ENCODE data around the gene IFI30. TPM values are rescaled to one million over a fixed set of nuclear protein-coding genes. Genes with fewer than 3 reads are reported as not detected.

The IFI30 gene
- total and polyA plus RNA-seq, 2 experiments from 2014 or later: 27.4 to 34.4 TPM

- TF ChIP-seq, protein P1, sequence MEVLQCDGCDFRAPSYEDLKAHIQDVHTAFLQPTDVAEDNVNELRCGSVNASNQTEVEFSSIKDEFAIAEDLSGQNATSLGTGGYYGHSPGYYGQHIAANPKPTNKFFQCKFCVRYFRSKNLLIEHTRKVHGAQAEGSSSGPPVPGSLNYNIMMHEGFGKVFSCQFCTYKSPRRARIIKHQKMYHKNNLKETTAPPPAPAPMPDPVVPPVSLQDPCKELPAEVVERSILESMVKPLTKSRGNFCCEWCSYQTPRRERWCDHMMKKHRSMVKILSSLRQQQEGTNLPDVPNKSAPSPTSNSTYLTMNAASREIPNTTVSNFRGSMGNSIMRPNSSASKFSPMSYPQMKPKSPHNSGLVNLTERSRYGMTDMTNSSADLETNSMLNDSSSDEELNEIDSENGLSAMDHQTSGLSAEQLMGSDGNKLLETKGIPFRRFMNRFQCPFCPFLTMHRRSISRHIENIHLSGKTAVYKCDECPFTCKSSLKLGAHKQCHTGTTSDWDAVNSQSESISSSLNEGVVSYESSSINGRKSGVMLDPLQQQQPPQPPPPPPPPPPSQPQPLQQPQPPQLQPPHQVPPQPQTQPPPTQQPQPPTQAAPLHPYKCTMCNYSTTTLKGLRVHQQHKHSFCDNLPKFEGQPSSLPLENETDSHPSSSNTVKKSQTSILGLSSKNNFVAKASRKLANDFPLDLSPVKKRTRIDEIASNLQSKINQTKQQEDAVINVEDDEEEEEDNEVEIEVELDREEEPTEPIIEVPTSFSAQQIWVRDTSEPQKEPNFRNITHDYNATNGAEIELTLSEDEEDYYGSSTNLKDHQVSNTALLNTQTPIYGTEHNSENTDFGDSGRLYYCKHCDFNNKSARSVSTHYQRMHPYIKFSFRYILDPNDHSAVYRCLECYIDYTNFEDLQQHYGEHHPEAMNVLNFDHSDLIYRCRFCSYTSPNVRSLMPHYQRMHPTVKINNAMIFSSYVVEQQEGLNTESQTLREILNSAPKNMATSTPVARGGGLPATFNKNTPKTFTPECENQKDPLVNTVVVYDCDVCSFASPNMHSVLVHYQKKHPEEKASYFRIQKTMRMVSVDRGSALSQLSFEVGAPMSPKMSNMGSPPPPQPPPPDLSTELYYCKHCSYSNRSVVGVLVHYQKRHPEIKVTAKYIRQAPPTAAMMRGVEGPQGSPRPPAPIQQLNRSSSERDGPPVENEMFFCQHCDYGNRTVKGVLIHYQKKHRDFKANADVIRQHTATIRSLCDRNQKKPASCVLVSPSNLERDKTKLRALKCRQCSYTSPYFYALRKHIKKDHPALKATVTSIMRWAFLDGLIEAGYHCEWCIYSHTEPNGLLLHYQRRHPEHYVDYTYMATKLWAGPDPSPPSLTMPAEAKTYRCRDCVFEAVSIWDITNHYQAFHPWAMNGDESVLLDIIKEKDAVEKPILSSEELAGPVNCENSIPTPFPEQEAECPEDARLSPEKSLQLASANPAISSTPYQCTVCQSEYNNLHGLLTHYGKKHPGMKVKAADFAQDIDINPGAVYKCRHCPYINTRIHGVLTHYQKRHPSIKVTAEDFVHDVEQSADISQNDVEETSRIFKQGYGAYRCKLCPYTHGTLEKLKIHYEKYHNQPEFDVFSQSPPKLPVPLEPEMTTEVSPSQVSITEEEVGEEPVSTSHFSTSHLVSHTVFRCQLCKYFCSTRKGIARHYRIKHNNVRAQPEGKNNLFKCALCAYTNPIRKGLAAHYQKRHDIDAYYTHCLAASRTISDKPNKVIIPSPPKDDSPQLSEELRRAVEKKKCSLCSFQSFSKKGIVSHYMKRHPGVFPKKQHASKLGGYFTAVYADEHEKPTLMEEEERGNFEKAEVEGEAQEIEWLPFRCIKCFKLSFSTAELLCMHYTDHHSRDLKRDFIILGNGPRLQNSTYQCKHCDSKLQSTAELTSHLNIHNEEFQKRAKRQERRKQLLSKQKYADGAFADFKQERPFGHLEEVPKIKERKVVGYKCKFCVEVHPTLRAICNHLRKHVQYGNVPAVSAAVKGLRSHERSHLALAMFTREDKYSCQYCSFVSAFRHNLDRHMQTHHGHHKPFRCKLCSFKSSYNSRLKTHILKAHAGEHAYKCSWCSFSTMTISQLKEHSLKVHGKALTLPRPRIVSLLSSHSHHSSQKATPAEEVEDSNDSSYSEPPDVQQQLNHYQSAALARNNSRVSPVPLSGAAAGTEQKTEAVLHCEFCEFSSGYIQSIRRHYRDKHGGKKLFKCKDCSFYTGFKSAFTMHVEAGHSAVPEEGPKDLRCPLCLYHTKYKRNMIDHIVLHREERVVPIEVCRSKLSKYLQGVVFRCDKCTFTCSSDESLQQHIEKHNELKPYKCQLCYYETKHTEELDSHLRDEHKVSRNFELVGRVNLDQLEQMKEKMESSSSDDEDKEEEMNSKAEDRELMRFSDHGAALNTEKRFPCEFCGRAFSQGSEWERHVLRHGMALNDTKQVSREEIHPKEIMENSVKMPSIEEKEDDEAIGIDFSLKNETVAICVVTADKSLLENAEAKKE (CRISPR knock-in tag; IDR thresholded peaks at IDR 0.05): no peak
- no peak for TF ChIP-seq EZH2phosphoT487 (IDR thresholded peaks at IDR 0.05; ENCODE audit: unreplicated experiment)
- TF ChIP-seq REST (IDR thresholded peaks at IDR 0.05; ENCODE audit: unreplicated experiment): no peak
- TF ChIP-seq POLR2AphosphoS5 (IDR thresholded peaks at IDR 0.05; ENCODE audit: low read depth): no peak
- TF ChIP-seq CREB1 (CRISPR knock-in tag; IDR thresholded peaks at IDR 0.05; ENCODE audit: low read depth): no peak
- TF ChIP-seq NANOG (IDR thresholded peaks at IDR 0.05; ENCODE audit: borderline replicate concordance): no peak
- no peak for TF ChIP-seq JUNB (IDR thresholded peaks at IDR 0.05; ENCODE audit: unreplicated experiment)
- no peak for TF ChIP-seq EZH2 (IDR thresholded peaks at IDR 0.05; ENCODE audit: low read depth, unreplicated experiment)
- no peak for TF ChIP-seq ZNF114 (CRISPR knock-in tag; IDR thresholded peaks at IDR 0.05)
Measured at GRCh38 chr19:18197941-18198340, 24.3 kb downstream of the IFI30 start (continued).

Measured in GM23338 (cell line).